Measurements from ENCODE around the gene NAA15.
"Not testable (repeated sequence)": the region's sequence is repeated elsewhere in the genome, so short reads cannot be mapped to it uniquely, and the experiment has no call there.

NAA15 gene

DNA sequence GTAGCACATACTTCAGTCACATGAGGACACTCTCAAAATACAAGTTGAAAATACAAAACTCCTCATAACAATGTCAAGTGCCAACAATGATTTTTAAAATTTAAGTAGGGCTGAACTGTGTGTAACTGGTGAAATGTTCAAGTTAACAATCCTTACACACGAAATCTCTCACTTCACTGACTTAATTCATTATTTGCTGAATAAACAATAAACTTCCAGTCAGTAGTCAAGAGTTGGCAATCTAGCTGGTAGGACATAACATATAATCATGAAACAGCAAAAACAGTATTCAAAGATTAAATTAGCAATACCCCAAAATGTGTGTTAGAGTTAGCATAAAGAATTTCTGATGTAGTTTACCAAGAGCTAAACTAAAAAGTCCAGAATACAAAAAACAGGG lies 150.7 kb downstream of the NAA15 start:
- no peak for DNase-seq (ENCODE audit: low spot score)

DNA sequence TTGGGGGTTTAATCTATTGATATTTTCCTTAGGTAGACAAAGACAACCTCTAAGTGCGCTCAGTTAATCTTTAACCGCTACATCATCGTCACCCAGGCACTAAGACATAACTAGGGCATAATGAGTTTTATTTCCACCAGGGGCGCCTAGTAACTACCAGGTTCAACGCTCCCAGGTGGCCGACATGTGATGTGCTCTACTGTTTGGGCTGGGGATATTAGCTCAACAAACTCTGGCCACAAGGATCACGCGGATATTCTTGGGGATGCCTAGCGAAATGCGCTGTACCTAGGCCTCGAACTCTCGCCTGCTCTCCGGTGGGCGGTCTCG lies 151.7 kb downstream of the NAA15 start:
- peak; percentile 76 for DNase-seq (ENCODE audit: low spot score)

DNA sequence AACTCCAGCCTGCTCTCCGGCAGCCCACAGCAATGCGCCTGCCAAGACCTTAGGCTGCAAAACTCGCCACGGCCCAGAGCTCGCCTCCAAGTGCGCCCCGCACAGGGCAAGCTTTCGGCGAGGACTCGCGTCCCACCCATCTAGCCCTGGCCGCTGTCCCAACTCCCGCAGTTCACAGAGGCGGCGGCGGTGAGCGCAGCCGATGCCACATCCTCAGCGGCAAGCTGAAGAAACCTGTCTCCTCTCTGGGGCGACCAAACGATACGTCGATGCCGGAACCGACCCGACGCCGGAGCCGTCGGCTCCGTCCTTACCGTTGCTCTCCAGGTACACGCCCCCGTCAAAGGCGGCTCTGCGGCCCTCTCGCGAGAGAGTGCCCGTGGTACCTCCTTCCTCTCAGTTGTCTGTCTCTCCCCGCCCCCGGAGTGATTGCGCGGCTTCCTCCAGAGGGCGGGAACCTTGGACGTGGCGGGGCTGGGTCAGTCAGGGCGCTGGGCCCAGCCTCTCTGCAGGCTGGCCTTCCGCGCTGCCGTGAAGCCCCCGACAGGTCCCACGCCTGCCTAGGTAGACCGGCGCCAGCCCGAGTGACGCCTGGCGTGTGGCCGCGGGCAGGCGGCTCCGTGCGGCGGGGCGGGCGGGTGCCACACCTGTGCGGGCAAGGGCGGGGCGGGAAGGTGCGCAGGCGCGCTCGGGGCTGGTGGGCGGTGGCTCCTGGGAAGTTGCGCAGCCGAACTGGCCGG lies 152.2 kb downstream of the NAA15 start:
- DNase-seq (ENCODE audit: low spot score) = peak; percentile 97

DNA sequence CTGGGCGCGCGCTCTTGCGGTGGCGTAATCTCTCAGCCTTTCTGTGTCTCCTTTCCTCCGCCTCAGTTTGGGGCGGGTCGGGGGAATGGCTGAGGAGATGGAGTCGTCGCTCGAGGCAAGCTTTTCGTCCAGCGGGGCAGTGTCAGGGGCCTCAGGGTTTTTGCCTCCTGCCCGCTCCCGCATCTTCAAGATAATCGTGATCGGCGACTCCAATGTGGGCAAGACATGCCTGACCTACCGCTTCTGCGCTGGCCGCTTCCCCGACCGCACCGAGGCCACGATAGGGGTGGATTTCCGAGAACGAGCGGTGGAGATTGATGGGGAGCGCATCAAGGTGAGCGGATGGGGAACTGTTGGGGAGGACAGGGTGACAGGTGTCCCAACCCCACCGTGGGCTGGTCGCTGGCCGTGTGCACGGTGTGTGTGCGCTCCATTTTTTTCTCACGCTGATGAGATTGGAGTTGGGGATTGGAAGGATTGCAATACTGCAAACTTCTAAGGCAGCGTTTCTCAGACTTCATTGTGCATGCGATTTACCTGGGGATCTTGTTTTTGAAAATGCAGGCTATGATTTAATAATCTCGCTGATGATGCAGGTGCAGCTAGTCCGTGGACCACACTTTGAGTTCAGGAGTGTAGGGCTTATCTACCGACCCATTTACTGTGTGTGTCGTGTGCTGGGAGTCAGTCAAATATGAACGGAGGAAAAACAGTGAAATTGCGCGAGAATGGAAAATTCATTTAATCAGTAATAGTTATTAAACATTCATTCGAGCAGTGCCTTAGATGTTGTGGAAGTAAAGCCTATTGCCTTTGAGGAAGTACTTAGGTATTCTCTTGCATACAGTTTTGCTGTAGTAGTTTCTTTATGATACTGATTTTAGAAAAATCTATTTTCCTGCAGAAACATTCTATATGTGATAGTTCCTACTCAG lies 153.1 kb downstream of the NAA15 start, which contains the start of gene RAB33B:
Gene RAB33B, plus strand, starts transcription at position 11 of the 935 bp plus-strand sequence. Its CDS starts 75 bp downstream, at position 86.
- no peak for DNase-seq (ENCODE audit: low spot score)

DNA sequence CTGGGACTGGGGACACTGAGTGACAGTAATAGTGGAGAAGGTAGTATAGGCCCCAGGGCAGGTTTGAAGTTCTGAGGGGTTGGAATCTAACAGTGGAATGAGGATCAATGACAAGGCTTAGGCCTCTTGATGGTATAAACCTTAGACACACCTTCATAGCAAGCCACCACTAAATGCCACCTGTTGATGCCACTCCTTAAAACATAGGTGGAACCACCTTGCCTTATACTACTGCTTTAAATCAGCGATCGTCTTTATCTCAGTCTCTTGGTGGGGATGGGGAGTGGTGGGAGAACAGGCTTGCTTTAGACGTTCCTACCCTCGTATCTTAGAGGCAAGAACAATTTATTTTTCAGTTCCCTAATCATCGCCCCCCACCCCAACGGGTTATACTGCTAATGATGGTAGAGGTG lies 153.8 kb downstream of the NAA15 start:
- DNase-seq (ENCODE audit: low spot score) = no peak

DNA sequence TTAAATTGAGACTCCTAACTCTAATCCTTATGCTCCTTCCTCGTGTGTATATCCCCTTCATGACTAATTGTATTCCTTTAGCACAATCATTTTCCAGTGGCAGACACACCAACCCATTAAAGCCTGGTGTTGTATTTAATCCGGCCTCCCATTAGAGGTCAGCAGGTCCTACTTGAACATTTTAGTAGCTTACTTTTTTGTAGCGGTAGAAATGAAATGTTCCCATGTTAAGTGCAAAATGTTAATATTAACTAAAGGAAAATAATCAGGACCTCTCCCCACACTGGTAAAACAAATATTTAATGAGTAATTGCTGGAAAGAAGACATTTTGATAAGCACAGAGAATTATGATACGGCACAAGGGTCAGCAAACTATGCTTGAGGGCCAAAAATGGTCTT lies 156.0 kb downstream of the NAA15 start:
- no peak for DNase-seq (ENCODE audit: low spot score)

DNA sequence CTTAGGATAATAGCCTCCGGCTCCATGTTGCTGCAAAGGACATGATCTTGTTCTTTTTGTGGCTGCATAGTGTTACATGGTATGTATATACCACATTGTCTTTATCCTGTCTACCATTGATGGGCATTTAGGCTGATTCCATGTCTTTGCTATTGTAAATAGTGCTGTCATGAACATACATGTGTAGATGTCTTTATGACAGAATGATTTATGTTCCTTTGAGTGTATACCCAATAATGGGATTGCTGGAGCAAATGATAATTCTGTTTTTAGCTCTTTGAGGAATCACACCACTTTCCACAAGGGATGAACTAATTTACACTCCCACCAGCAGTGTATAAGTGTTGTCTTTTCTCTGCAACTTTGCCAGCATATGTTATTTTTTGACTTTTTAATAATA lies 157.2 kb downstream of the NAA15 start:
- no peak for DNase-seq (ENCODE audit: low spot score)

DNA sequence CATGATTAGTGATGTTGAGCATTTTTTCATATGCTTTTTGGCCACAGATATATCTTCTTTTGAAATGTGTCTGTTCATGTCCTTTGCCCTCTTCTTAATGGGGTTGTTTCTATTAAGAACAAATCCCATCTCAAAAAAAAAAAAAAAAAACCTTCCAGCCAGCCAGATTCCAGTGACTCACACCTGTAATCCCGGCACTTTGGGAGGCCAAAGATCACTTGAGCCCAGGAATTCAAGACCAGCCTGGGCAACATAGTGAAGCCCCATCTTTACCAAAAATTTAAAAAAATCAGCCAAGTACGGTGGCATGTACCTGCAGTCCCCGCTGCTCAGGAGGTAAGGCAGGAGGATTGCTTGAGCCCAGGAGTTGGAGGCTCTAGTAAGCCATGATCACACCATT lies 157.7 kb downstream of the NAA15 start:
- no peak for DNase-seq (ENCODE audit: low spot score)

DNA sequence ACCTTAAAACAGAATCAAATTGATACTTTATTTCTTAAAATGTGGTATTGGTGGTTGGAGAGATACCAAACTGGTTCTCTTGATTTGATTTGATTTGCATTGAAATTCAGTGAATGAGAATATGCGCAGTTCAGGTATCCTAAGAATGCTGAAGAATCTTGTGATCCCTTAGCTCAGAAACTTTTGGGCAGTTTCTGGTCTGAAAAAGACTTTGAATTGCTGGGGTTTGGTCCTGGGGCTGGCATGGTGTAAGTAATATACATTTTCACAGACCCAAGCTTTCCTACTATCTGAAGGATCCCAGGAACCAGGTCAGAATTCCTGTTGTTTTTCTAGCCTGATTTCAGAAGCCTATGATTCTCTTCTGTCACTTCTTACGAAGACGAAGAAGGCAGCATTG lies 159.3 kb downstream of the NAA15 start:
- DNase-seq (ENCODE audit: low spot score) = no peak

DNA sequence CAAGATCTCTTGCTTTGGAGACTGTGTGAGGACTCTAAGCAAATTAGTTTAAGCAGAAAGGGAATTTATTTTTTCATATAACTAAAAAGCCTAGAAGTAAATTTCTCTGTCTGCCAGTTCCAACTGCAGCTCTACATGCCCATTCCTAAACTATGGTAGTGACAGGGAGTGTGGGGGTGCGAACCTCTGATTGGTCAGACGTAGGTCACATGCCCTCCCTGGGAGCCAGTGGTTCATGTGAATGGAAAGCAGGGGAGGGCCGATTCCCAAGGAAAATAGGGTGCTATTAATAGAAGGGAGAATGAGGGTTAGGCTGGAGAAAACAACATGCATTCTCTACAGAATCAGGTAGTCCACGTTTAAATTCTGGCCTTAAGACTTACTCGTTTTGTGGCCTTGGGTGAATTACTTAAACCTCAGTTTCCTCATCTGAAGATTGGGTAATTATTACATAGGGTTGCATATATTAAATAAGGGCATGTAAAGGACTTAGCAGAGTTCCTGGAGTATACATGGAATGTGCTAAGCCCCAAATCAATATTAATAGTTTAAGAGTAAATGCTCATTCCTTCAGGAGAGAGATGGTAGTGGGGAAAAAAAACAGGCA lies 159.8 kb downstream of the NAA15 start:
- DNase-seq (ENCODE audit: low spot score) = no peak

DNA sequence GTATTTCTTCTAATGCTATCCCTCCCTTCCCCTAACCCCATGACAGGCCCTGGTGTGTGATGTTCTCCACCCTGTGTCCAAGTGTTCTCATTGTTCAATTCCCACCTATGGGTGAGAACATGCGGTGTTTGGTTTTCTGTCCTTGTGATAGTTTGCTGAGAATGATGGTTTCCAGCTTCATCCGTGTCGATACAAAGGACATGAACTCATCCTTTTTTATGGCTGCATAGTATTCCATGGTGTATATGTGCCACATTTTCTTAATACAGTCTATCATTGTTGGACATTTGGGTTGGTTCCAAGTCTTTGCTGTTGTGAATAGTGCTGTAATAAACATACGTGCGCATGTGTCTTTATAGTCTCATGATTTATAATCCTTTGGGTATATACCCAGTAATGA lies 163.2 kb downstream of the NAA15 start:
- DNase-seq (ENCODE audit: low spot score) = not testable (repeated sequence)

DNA sequence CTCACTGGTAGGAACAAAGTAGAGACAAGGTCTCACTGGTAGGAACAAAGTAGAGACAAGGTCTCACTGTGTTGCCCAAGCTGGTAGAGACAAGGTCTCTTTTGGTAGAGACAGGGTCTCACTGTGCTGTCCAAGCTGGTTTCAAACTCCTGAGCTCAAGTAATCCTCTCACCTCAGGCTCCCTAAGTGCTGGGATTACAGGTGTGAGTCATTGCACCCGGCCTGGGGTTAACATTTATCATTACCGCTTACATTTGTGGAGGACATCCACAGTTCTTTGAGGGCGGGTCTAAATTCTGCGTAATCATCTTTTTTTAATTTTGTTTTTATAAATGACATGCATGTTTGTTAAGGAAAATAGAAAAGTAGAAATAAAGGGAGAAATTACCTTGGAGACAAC lies 164.6 kb downstream of the NAA15 start:
- no peak for DNase-seq (ENCODE audit: low spot score)

DNA sequence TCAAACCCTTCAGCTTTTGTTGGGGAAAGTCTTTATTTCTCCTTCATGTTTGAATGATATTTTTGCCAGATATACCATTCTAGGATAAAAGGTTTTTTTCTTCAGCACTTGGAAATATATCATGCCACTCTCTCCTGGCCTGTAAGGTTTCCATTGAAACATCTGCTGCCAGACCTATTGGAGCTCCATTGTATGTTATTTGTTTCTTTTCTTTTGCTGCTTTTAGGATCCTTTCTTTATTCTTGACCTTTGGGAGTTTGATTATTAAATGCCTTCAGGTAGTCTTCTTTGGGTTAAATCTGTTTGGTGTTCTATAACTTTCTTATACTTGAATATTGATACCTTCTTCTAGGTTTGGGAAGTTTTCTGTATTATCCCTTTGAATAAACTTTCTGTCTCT lies 167.5 kb downstream of the NAA15 start:
- DNase-seq (ENCODE audit: low spot score) = not testable (repeated sequence)

DNA sequence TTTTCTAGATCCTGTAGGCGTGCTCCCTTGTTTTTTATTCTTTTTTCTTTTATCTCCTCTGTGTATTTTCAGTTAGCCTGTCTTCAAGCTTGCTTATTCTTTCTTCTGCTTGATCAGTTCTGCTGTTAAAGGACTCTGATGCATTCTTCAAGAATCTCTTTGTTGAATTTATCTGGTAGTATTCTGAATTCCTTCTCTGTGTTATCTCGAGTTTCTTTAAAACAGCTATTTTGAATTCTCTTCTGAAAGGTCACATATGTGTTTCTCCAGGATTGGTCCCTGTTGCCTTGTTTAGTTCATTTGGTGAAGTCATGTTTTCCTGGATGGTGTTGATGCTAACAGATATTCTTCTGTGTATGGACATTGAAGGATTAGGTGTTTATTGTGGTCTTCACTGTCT lies 167.9 kb downstream of the NAA15 start:
- DNase-seq (ENCODE audit: low spot score) = no peak

Measured in activated CD4-positive, alpha-beta T cell treated with anti-CD3 and anti-CD28 coated beads, Interleukin-2, Interleukin-4, amounts not matched to agents 100 ng/mL and 50 ng/mL, durations not matched to agents 16 hours and 8 hours (primary cell).